Fibroblast of mammary gland (primary cell): Measurements from ENCODE around the gene CTTN.

Source experiments
- DNase-seq: peaks from one replicate; pipeline ENCODE4 v3.0.0-alpha.2; 2010; ENCODE audit warnings: low read depth
- H3K4me3 ChIP-seq: 2 replicates; pipeline ENCODE4 v1.5.1; 2011; ENCODE audit warnings: low read depth, mild to moderate bottlenecking, low read length, moderate library complexity; ENCODE audit not compliant: control insufficient read depth
- CTCF ChIP-seq: conservative IDR thresholded peaks from 2 replicates; pipeline ENCODE4 v1.5.1; 2011; ENCODE audit warnings: low read depth, low read length, inconsistent platforms; ENCODE audit not compliant: control insufficient read depth, insufficient read depth

The CTTN gene

GRCh38 chr11:70435765-70436500 lies 37.6 kb downstream of the CTTN start:
- DNase-seq, result no peak

GRCh38 chr11:70436501-70436860 lies 38.2 kb downstream of the CTTN start:
- no peak for TF ChIP-seq CTCF
- H3K4me3 ChIP-seq, result no peak overlapping the region
- no peak for DNase-seq

More at GRCh38 chr11:70435765-70436500, 37.6 kb downstream of the CTTN start:
- H3K4me3 ChIP-seq, result no peak overlapping the region
- no peak for TF ChIP-seq CTCF

GRCh38 chr11:70437111-70437784 lies 38.9 kb downstream of the CTTN start:
- no peak overlapping the region for H3K4me3 ChIP-seq
- no peak for TF ChIP-seq CTCF
- no peak for DNase-seq

- no peak for DNase-seq
- TF ChIP-seq CTCF, result no peak
- H3K4me3 ChIP-seq, result no peak overlapping the region
Measured at GRCh38 chr11:70440206-70440605, 41.9 kb downstream of the CTTN start.

- no peak for DNase-seq
- TF ChIP-seq CTCF, result no peak
- no peak overlapping the region for H3K4me3 ChIP-seq
Measured at GRCh38 chr11:70443773-70444030, 45.4 kb downstream of the CTTN start.

- no peak overlapping the region for H3K4me3 ChIP-seq
- DNase-seq, result no peak
- TF ChIP-seq CTCF, result no peak
Measured at GRCh38 chr11:70445091-70445490, 46.8 kb downstream of the CTTN start.
